ENCODE results near the gene SPRED2.

Gene SPRED2

GRCh38 chr2:65264821-65265670 is 167.4 kb downstream of the SPRED2 start:
- DNase-seq, result peak; percentile 51

- no peak for DNase-seq
Measured at GRCh38 chr2:65263986-65264385, 168.4 kb downstream of the SPRED2 start.

GRCh38 chr2:65263262-65263661 is 169.1 kb downstream of the SPRED2 start:
- DNase-seq, result no peak

GRCh38 chr2:65261676-65262075 is 170.7 kb downstream of the SPRED2 start:
- DNase-seq, result no peak
